HepG2 (cell line): ENCODE data around the gene MTHFD2. TPM values are rescaled to one million over a fixed set of nuclear protein-coding genes. Genes with fewer than 3 reads are reported as not detected.

Experiments
- ATAC-seq: fragments of 200-7000 bp; cut with Tn5 transposase; 3 replicates; pipeline ENCODE4 v1.9.1; 2020; ENCODE audit warnings: mild to moderate bottlenecking, moderate library complexity
- BruUV-seq: library from RNA; stranded (reverse); fragments of 400-500 nt; replicated peaks from 2 replicates; lab custom pipeline; 2021; lab: Mats Ljungman, UMichigan
- CTCF ChIA-PET: fragments of 300-600 bp; formaldehyde crosslinking; extraction: SDS; loops from one replicate; lab custom pipeline; 2021; ENCODE audit warnings: low total read pairs, inconsistent platforms, low intra/inter-chr PET ratio; lab: Yijun Ruan, JAX
- POLR2A ChIA-PET: fragments of 350-600 bp; sonication (Branson Sonifier 250); formaldehyde crosslinking; loops from one replicate; lab custom pipeline; 2020; ENCODE audit warnings: antibody characterized with exemption, inconsistent platforms; lab: Yijun Ruan, JAX
- DNase-seq: peaks from one replicate; pipeline ENCODE4 v3.0.0-alpha.2; 2015; ENCODE audit warnings: low spot score
- FAIRE-seq: peaks from 3 replicates; lab custom pipeline; 2011; peaks lifted over from hg19 to GRCh38; lab: Jason Lieb, UNC
- H2AFZ ChIP-seq: one replicate; pipeline ENCODE4 v1.6.1; 2011; ENCODE audit warnings: low read length, inconsistent platforms
- H3K27ac ChIP-seq: fragments of 300-600 bp; 3 replicates; pipeline ENCODE4 v1.8.0; 2011; ENCODE audit warnings: mixed run types, mild to moderate bottlenecking, mixed read lengths, low read length, inconsistent platforms; ENCODE audit not compliant: insufficient read depth; ENCODE audit errors: extremely low read length
- H3K27me3 ChIP-seq, 2 experiments: fragments of 200-600 bp in 1 of 2; 2 replicates in 1 of 2; 3 replicates in 1 of 2; pipeline versions ENCODE4 v1.6.0 to v1.8.0; 2011; ENCODE audit warnings: low read length in 2 of 2, mild to moderate bottlenecking in 2 of 2, moderate library complexity in 2 of 2, inconsistent platforms in 1 of 2; ENCODE audit not compliant: insufficient read depth in 2 of 2, control insufficient read depth in 1 of 2
- H3K36me3 ChIP-seq, 2 experiments: fragments of 200-600 bp in 1 of 2; replicated peaks in 1 of 2; 2 replicates in 1 of 2; 3 replicates in 1 of 2; pipeline versions ENCODE4 v1.5.1 to v1.8.0; 2011; ENCODE audit warnings: low read length in 2 of 2, inconsistent platforms in 1 of 2; ENCODE audit not compliant: insufficient read depth in 2 of 2, control insufficient read depth in 1 of 2
- H3K4me1 ChIP-seq: 2 replicates; pipeline ENCODE4 v1.5.1; 2012; ENCODE audit warnings: low read length, inconsistent platforms; ENCODE audit not compliant: insufficient read depth
- H3K4me2 ChIP-seq: 2 replicates; pipeline ENCODE4 v1.6.0; 2011; ENCODE audit warnings: low read depth, low read length, inconsistent platforms
- H3K4me3 ChIP-seq, 3 experiments: fragments of 200-600 bp in 1 of 3; sonication (generic), shearing (Covaris generic) in 1 of 3; replicated peaks in 1 of 3; 2 replicates each; pipeline ENCODE4 v1.5.1; 2011 to 2016; ENCODE audit warnings: low read length in 3 of 3, inconsistent platforms in 2 of 3, low read depth in 2 of 3, mild to moderate bottlenecking in 2 of 3, control low read depth in 1 of 3, mixed read lengths in 1 of 3; ENCODE audit not compliant: insufficient read depth in 1 of 3
- H3K79me2 ChIP-seq: one replicate; pipeline ENCODE4 v1.6.1; 2011; ENCODE audit warnings: low read length, inconsistent platforms; ENCODE audit not compliant: insufficient read depth
- H3K9ac ChIP-seq: 2 replicates; pipeline ENCODE4 v1.6.0; 2011; ENCODE audit warnings: mild to moderate bottlenecking, low read depth, low read length, inconsistent platforms; ENCODE audit not compliant: insufficient read depth
- H3K9me3 ChIP-seq: 2 replicates; pipeline ENCODE4 v1.5.1; 2012; ENCODE audit warnings: mild to moderate bottlenecking, low read length
- H4K20me1 ChIP-seq: 2 replicates; pipeline ENCODE4 v1.6.0; 2011; ENCODE audit warnings: inconsistent platforms, mild to moderate bottlenecking, low read length, moderate library complexity; ENCODE audit not compliant: insufficient read depth
- CEBPB ChIP-seq: IDR thresholded peaks from 2 replicates; pipeline ENCODE4 v1.6.1; 2011; ENCODE audit warnings: low read depth, low read length, improper control_type of control experiment, borderline replicate concordance
- CTCF ChIP-seq: sonication (generic); formaldehyde crosslinking; IDR thresholded peaks from 2 replicates; pipeline ENCODE4 v1.5.0; 2020; ENCODE audit warnings: mild to moderate bottlenecking, missing genetic modification reagents, moderate library complexity
- KLF12 ChIP-seq: sonication (generic); formaldehyde crosslinking; IDR thresholded peaks from 2 replicates; pipeline ENCODE4 v1.4.0; 2020; ENCODE audit warnings: missing genetic modification reagents, borderline replicate concordance
- MYPOP ChIP-seq: sonication (generic); formaldehyde crosslinking; IDR thresholded peaks from 2 replicates; pipeline ENCODE4 v1.8.1; 2023; ENCODE audit warnings: mild to moderate bottlenecking, moderate library complexity, missing genetic modification reagents
- ZBTB33 ChIP-seq: sonication (generic); formaldehyde crosslinking; IDR thresholded peaks from 2 replicates; pipeline ENCODE4 v1.4.0; 2020; ENCODE audit warnings: missing genetic modification reagents
- ZSCAN21 ChIP-seq: sonication (generic); formaldehyde crosslinking; IDR thresholded peaks from 2 replicates; pipeline ENCODE4 v1.8.0; 2022; ENCODE audit warnings: mild to moderate bottlenecking, missing genetic modification reagents, moderate library complexity, borderline replicate concordance
- WGBS: methylation state at CpG from one replicate; pipeline ENCODE4 v1.1.6; 2017; ENCODE audit warnings: low lambda C conversion rate; 5-methylcytosine and 5-hydroxymethylcytosine counted together
- in situ Hi-C: cut with HindIII; loops from 2 replicates; pipeline ENCODE4 v1.10.0; 2017; ENCODE audit warnings: low pct_unique_long_range_greater_than_20kb; ENCODE audit not compliant: extremely low pct_ligation_motif_present
- intact Hi-C: fragments of 100-400 bp; cut with micrococcal nuclease; formaldehyde crosslinking; loops from one replicate; pipeline ENCODE4 v1.10.0; 2022; ENCODE audit not compliant: unreplicated experiment
- polyA plus RNA-seq, 8 experiments: library from polyadenylated mRNA; depleted of rRNA in 3 of 8; stranded (reverse) in 7 of 8; unstranded in 1 of 8; fragments of >200 nt; fragmentation: Illumina TruSeq in 4 of 8; extraction: Trizol in 4 of 8; gene quantifications; 2 replicates each; pipeline versions ENCODE4 v1.2.1 to v1.2.3, GENCODE V29; 2011 to 2016; ENCODE audit warnings: low read depth in 4 of 8, missing spikeins in 1 of 8, mixed read lengths in 1 of 8; ENCODE audit not compliant: insufficient read depth in 1 of 8
- total RNA-seq, 5 experiments: library from RNA; depleted of rRNA; stranded (reverse); fragments of >200 nt; fragmentation: Illumina TruSeq; extraction: Trizol; gene quantifications; 2 replicates each; pipeline ENCODE4 v1.2.3, GENCODE V29; 2016; ENCODE audit warnings: low read depth in 1 of 5

Gene MTHFD2
- total and polyA plus RNA-seq, 2 of the 13 experiments (the other 11 are each of a cell fraction or from before 2014, with no cell fraction given): 188 to 269 TPM

- no peaks in the 10 kb centered on the region for H3K4me1 ChIP-seq
- no TSS peak for BruUV-seq
- intact Hi-C loops: loop anchor here (5.0 kb wide), 1 partner anchor 334 kb away; no protein-coding TSS in a partner anchor
These were observed 55.0 kb downstream of the MTHFD2 start for GRCh38 chr2:74253306-74253970.

DNA sequence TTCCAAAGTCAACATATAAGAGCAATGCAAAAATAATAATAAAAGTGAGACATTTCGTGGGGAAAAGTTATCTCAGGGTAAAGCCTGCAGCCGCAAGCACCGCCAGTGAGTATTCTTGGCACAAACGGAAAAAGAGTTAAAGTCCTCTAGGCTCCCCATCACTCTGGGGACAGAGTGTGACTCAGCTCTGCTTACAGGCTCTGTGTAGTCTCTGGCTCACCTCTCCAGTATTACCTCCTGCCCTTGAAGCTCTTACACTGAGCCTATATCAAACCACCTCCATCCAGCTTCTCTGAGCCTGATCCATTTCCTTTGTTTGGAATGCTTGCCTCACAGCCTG is 55.5 kb downstream of the MTHFD2 start:
- H3K79me2 ChIP-seq: no peaks in the 10 kb centered on the region
- H3K4me3 ChIP-seq: no peak overlapping the region
- no peak overlapping the region for H2AFZ ChIP-seq
- ATAC-seq (peak; percentile 41; the same call in 1 of the 3 replicates), DNase-seq (no peak), FAIRE-seq (no peak)
- H3K9me3 ChIP-seq: no peaks in the 10 kb centered on the region
- H3K27me3 ChIP-seq: peaks cover 2 to 27% of the 10 kb centered on the region in 2 experiments; a peak in 2 of 5 replicates
- TF ChIP-seq CTCF: no peak
- no peak for TF ChIP-seq KLF12 (CRISPR knock-in tag)
- TF ChIP-seq ZSCAN21 (CRISPR knock-in tag): no peak
- TF ChIP-seq ZBTB33 (CRISPR knock-in tag): peak; percentile 12; the same call in 1 of the 2 replicates
- intact Hi-C loops: loop anchor here (5.0 kb wide), 1 partner anchor 333 kb away; no protein-coding TSS in a partner anchor
- no peak overlapping the region for H3K27ac ChIP-seq
- no peaks in the 10 kb centered on the region for H4K20me1 ChIP-seq
- H3K4me1 ChIP-seq: no peaks in the 10 kb centered on the region
- ChIA-PET POLR2A (no interaction called here), CTCF (no interaction called here)
- H3K9ac ChIP-seq: no peak overlapping the region
- WGBS: 42% methylated on average over 4 of the region's 4 CpGs
- no peaks in the 10 kb centered on the region for H3K36me3 ChIP-seq
- H3K4me2 ChIP-seq: no peak overlapping the region
- no TSS peak for BruUV-seq
- in situ Hi-C loops: no loop called here

More at GRCh38 chr2:74253306-74253970, 55.0 kb downstream of the MTHFD2 start:
- H3K9ac ChIP-seq: no peak overlapping the region
- FAIRE-seq: no peak
- TF ChIP-seq MYPOP (CRISPR knock-in tag) (no peak), CEBPB (peak; percentile 7; the same call in 1 of the 2 replicates)
- TF ChIP-seq, all 625 proteins: peak for 1
- Histone ChIP-seq H3K79me2 (no peaks in the 10 kb centered on the region), H3K27me3 (peaks cover 2 to 24% of the 10 kb centered on the region in 2 experiments; a peak in 1 of 5 replicates), H3K4me3 (no peak overlapping the region), H3K36me3 (no peaks in the 10 kb centered on the region), H2AFZ (no peak overlapping the region), H3K9me3 (no peaks in the 10 kb centered on the region), H3K27ac (no peak overlapping the region), H3K4me2 (no peak overlapping the region), H4K20me1 (no peaks in the 10 kb centered on the region)
- 18% methylated on average over 7 of the region's 7 CpGs for WGBS
- in situ Hi-C loops: no loop called here
- CTCF ChIA-PET: no interaction called here
- ATAC-seq (no peak), DNase-seq (no peak)
- POLR2A ChIA-PET: no interaction called here
